ENCODE results near the gene EEF1A2.

Gene EEF1A2

DNA sequence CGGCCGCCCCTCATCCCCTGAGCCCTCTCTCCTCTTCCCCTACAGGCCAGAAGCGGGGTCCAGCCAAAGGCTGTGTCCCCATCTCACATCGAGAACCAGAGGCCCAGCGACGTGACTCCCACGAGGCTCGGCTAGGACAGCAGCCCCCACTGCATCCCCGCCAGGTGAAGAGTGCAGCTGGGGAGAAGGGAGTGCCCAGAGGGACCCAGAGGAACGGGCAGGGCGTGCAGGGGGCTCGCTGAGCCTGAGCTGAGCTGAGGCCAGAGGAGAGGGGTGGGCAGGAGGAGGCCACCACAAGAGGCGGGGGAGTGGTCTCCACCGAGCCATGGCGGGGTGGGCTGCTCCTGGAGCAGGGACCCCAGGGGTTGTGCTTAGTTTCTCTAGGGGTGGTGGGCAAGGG is 59.0 kb downstream of the EEF1A2 start:
- no peak for DNase-seq (ENCODE audit: low read depth in 3 of 3, low spot score in 1 of 3)

DNA sequence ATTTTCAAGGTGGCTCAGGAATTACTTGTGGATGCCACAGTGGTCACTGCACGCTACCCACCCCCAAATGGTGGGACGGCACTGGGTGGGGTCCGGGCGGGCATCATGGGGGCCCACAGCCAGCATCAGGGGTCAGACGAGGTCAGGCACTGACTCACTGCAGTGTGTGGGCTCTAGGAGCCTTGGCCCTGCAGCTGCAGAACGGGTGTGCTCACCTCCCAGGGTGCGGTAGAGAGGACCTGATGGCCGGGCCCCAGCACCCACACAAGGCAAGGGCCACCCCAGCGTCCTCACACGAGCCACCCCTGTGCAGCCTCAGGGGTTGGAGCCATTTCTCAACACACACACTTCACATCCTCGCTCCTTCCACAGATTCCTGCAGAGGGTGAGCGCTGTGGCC is 60.8 kb downstream of the EEF1A2 start:
- DNase-seq (ENCODE audit: low read depth in 3 of 3, low spot score in 1 of 3): no peak

Measured in stimulated activated CD4-positive, alpha-beta T cell treated with anti-CD3 and anti-CD28 coated beads, TNF-alpha, amount 100 ng/mL, for 1 hour (primary cell).